ENCODE results near the gene RPS6KA1. TPM values are rescaled to one million over a fixed set of nuclear protein-coding genes. Genes with fewer than 3 reads are reported as not detected.

The RPS6KA1 gene
- total and polyA plus RNA-seq, 10 of the 15 experiments (the other 5 are each of a cell fraction or from before 2014, with no cell fraction given): 5.0 to 136 (median 91.5) TPM

DNA sequence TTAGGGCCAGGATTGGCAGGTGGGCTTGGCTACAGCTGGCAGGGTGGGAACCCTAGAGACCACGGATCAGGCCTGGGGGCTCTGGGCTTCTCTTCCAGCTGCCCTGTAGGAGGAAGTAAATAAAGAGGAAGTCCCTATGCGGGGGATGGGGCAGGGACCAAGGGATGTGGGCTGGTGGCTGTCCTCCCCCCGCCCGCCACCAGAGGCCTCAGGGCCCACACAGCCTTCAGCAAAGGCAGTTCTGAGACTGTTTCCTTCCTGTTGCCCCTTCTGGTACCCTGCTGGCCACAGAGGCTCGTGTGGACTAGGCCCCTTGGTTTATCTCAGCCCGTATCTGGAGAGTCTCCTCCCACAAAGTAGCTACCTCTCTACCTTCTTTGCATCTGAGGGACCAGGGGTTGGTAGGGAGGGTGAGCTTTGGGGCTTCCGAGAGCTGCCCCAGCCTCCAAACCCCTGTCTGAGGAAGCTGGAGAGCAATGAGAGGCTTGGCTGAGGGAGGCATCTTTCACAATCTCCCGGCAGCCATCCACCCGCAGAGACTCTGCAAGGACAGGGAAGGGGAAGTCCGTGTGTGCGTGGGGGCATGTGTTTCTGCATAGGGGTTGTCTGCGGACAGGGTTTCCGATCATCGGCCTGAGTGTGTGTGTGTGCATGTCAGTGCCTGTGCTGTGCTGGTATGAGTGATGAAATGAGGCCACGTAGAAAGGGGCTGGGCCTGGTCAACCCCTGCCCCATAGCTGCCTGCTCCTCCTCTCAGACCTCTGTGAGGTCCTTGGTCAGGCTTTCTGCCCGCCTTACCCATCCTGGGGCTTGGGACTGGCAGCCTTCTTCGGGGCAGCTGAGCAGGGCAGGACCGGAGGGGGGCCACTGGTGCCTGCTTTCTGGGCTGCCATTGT is 12.5 kb downstream of the RPS6KA1 start (continued):
- TF ChIP-seq, protein P1, sequence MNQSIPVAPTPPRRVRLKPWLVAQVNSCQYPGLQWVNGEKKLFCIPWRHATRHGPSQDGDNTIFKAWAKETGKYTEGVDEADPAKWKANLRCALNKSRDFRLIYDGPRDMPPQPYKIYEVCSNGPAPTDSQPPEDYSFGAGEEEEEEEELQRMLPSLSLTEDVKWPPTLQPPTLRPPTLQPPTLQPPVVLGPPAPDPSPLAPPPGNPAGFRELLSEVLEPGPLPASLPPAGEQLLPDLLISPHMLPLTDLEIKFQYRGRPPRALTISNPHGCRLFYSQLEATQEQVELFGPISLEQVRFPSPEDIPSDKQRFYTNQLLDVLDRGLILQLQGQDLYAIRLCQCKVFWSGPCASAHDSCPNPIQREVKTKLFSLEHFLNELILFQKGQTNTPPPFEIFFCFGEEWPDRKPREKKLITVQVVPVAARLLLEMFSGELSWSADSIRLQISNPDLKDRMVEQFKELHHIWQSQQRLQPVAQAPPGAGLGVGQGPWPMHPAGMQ (IDR thresholded peaks at IDR 0.05; ENCODE audit: borderline replicate concordance): no peak
- TF ChIP-seq SRF (IDR thresholded peaks at IDR 0.05; ENCODE audit: low read depth in 2 of 2, low read length in 2 of 2) (0 out of 4 replicates have a peak, but pooled peaks of 1 of the 2 experiments have one; percentile 37), FOS (IDR thresholded peaks at IDR 0.05; ENCODE audit: borderline replicate concordance, extremely low read depth, insufficient read length) (no peak), KDM1A (IDR thresholded peaks at IDR 0.05; ENCODE audit: borderline replicate concordance) (no peak), POU2F2 (IDR thresholded peaks at IDR 0.05; ENCODE audit: borderline replicate concordance, low read depth, low read length) (peak; percentile 80; the same call in 2 of the 3 replicates), SP1 (IDR thresholded peaks at IDR 0.05; ENCODE audit: low read depth, low read length) (peak; percentile 69), KLF5 (IDR thresholded peaks at IDR 0.05; ENCODE audit: partially characterized antibody) (no peak), TCF7 (IDR thresholded peaks at IDR 0.05; ENCODE audit: borderline replicate concordance) (no peak), ZBED1 (IDR thresholded peaks at IDR 0.05; ENCODE audit: borderline replicate concordance) (no peak), NRF1 (conservative IDR thresholded peaks at IDR 0.05; ENCODE audit: low read depth, low read length) (no peak), FOXM1 (IDR thresholded peaks at IDR 0.05; ENCODE audit: low read depth, low read length) (no peak), EED (IDR thresholded peaks at IDR 0.05; ENCODE audit: low read depth) (peak; percentile 79), MTA2 (IDR thresholded peaks at IDR 0.05; ENCODE audit: low read depth) (peak; percentile 54; the same call in 1 of the 2 replicates), SREBF2 (IDR thresholded peaks at IDR 0.05; ENCODE audit: low read length) (no peak), NFYB (IDR thresholded peaks at IDR 0.05; ENCODE audit: insufficient read depth, low read depth, low read length) (0 out of 2 replicates have a peak, but pooled peaks have one; percentile 21)
